HG03565 (cell line): ENCODE data around the gene FBXL13.
"Not testable (repeated sequence)": the region's sequence is repeated elsewhere in the genome, so short reads cannot be mapped to it uniquely, and the experiment has no call there.

Experiments used
- ATAC-seq: cut with Tn5 transposase; IDR thresholded peaks from one replicate; pipeline ENCODE4 v1.9.1; 2021; ENCODE audit warnings: mild to moderate bottlenecking, moderate library complexity; ENCODE audit not compliant: unreplicated experiment

Gene FBXL13

GRCh38 chr7:102869195-102869594, 205.4 kb downstream of the FBXL13 start:
- ATAC-seq: no peak

DNA sequence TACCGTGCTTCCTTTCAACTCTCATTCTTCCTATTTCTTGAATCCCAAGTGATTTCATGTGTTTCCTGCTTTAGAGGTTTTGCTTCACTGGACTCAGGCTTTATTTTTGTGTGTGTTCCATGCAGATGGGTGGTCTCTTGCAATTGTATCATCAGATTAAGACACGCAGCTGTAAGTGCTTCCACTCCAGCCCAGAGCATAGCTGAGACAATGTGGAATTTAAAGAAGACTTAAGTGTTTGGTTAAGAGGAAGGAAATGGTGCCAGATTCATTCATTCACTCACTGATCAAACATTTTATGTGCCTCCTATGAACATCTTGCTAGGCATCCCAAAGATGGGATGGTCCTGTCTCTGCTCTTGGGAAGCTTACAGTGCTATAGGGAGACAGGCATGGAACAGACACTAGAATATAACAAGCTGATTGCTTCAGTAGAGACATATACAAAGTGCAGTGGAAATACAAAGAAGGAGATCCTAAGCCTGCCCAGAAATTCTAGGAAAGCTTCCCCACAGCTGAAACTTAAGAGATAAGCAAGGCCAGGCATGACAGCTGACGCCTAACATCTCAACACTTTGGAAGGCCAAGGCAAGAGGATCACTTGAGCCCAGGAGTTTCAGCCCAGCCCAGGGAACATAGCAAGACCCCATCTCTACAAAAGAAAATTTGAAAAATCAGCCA, 207.9 kb downstream of the FBXL13 start:
- no peak for ATAC-seq

GRCh38 chr7:102864958-102865357, 209.6 kb downstream of the FBXL13 start:
- no peak for ATAC-seq

DNA sequence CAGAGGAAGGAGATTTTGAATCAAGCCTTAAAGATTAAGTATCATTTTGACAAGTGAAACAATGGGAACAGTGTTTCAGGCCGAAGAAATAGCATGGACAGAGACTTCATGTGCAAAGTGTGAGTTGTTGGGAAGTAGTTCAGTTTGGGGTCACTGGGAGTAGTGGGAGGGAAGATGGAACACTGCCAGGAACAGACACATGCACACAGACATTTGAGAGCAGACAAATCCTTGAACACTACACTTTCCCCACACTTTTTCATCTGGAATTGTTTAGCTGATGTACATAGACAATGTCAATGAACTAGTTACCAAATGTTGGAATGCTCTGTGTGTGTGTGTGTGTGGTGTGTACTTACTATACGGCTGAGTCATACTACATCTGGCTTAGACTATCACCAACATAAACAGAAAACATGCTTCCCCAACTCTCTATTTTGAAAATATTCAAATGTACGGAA, 214.2 kb downstream of the FBXL13 start:
- ATAC-seq: no peak

DNA sequence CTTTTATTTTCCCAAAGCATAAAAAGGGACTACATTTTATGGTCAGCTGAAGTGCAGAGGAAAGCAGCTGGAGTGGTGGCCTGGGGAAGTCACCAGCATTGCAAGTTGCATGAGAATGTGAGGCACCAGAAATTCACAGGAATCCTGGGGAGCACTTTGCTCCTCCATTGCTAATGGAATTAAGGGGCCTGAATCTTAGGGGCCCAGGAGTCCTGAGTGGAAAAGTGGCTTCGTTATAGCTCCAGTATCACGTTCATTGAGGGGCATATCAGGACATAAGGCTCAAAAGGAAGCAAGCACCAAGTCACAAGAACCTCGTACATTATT, 214.8 kb downstream of the FBXL13 start:
- ATAC-seq: no peak

GRCh38 chr7:102859084-102859798, 215.4 kb downstream of the FBXL13 start:
- no peak for ATAC-seq

- ATAC-seq: no peak
Observed at GRCh38 chr7:102856036-102856435, 218.6 kb downstream of the FBXL13 start.

- no peak for ATAC-seq
Observed at GRCh38 chr7:102849538-102849937, 225.1 kb downstream of the FBXL13 start.

DNA sequence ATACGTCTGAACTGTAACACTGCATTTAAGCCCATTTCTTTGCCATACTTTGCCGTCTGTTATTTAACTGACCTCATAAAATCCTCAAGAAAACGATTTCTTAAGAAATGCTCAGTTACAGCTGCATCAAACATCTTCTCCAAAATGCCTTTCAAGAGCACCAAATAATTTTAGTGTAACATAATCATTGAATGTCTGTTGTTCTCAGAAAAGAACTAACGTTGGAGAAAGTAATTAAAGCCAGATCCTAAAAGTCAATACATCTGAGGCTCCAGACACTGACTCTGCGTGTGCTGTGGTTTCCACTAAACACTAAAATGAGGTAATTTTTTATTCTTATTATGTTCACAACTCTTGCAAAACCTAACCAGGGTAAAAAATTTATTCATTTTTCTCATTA, 225.5 kb downstream of the FBXL13 start:
- no peak for ATAC-seq

DNA sequence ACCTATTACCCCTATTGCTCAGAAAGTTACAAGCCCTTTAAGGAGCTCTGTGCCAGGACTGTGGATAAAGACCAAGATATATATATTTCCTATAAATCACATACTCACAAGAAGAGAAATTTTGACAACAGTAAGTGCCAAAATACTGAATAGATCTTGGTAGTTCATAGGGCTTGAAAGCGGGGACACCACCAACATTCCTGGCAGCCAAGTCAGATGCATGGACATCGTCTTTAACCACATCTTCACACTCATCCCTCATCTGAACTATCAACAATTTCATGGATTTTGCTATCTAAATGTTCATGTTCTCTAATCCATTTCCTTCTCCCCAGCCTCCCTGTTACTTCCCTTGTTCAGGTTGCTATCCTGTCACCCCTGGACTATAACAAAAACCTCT, 229.2 kb downstream of the FBXL13 start:
- ATAC-seq: no peak

- peak; percentile 74 for ATAC-seq
Observed at GRCh38 chr7:102843850-102844249, 230.7 kb downstream of the FBXL13 start.

- ATAC-seq: no peak
Observed at GRCh38 chr7:102842284-102842683, 232.3 kb downstream of the FBXL13 start.

- ATAC-seq: no peak
Observed at GRCh38 chr7:102841290-102841689, 233.3 kb downstream of the FBXL13 start.

DNA sequence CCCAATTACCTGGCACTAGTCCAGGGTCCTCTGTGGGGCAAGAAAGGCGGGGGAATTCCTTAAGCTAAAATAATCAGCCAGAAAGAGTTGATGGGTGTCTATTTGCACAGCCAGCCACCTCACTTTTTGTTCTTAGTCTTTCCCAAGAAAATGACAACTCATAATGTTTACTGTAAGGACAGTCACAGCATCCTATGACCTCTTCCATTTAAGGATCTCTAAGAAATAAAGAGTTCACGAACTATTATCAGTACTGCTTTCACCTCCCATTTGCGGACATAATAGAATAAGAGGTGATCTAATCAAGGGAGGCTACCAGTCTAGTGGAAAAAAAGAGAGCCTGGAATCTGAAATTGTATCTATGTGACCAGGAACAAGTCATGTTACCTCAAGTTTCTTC, 234.2 kb downstream of the FBXL13 start:
- no peak for ATAC-seq

- not testable (repeated sequence) for ATAC-seq
Observed at GRCh38 chr7:102838572-102839101, 236.0 kb downstream of the FBXL13 start.

DNA sequence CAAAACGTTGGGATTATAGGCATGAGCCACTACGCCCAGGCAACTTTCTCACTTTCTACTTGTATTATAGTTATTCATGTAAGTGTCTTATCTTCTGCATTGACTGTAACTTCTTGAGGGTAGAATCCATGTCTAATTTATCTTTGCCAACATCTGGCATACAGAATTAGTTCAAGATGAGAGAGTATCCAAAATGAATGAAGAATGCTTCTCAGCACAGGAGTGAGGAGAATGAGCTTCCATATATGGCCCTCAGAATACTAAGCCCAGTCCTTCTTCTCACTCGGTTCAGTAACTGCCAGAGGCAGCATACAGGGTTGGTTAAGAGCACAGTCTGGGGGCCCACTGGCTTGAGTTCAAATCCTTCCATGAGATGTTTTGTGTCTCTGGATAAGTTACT, 236.8 kb downstream of the FBXL13 start:
- no peak for ATAC-seq

DNA sequence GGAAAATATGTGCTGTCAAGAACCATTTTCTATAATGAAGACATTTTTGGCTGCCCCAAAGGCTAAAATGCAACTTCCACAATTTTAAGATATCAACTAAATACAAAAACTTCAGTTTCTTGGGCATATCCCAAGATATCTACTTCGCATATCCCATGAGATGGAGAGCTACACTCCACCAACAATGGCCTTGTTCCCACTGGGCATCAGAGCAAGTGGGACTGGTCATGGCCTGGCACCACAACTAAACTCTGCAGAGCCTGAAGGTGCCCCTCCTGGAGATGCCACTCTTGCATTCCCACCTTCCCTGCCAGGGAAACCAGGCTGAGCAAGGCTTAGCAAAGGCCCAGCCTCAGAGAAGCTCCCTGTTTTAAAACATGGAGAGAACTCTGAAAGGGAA, 237.6 kb downstream of the FBXL13 start:
- ATAC-seq: no peak

GRCh38 chr7:102836191-102836919, 238.2 kb downstream of the FBXL13 start:
- no peak for ATAC-seq

DNA sequence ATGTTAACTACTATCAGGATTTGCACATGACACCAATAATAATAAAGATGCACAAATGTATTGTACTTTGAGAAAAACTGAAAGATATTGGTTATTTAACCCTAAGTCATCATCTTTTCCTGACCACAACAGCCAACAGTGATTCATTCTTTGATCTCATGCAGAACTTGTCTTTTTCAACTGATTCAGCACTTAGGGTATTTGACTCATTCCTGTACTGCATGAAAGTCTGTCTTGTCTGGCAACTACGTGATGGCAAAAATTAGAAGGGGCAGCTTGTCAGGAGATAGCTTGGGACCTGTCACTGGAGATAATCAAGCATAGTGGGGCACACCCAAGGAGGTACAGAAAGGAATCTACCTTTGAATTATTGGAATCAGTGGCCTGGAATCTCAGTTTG, 239.6 kb downstream of the FBXL13 start:
- peak; percentile 95 for ATAC-seq

DNA sequence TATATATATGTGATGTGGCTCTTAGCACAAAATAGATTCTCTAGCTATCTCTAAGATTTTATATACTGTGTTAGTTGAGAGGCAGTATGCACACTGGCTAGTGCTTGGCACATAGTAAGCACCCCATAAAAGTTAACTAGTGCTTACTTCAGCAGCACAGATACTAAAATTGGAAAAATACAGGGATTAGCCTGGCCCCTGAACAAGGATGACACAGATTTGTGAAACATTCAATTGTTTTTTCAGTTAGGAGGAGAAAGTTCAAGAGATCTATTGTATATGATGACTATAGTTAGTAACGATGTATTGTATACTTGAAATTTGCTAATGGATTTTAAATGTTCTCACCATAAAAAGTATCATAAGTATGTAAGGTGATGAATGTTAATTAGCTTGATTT, 240.1 kb downstream of the FBXL13 start:
- ATAC-seq: no peak

- ATAC-seq: no peak
Observed at GRCh38 chr7:102833343-102833742, 241.3 kb downstream of the FBXL13 start.

- no peak for ATAC-seq
Observed at GRCh38 chr7:102832674-102833073, 241.9 kb downstream of the FBXL13 start.
